Measurements from ENCODE around the gene AKT3. TPM values are rescaled to one million over a fixed set of nuclear protein-coding genes. Genes with fewer than 3 reads are reported as not detected.

Gene AKT3
- total and polyA plus RNA-seq, 2 of the 8 experiments (the other 6 are each of a cell fraction or from before 2014, with no cell fraction given): 6.0 to 36.4 TPM

- Histone ChIP-seq H4K20me1 (replicated peaks in 1 of 2; ENCODE audit: control insufficient read depth in 1 of 2, insufficient read depth in 2 of 2, low read length in 2 of 2) (no peaks in the 10 kb centered on the region), H3K4me2 (ENCODE audit: insufficient read depth in 1 of 2, low read depth in 2 of 2, low read length in 2 of 2) (no peak overlapping the region), H4K8ac (ENCODE audit: extremely low read depth, insufficient read depth, low read length) (no peak overlapping the region), H3K27ac (ENCODE audit: low read depth, low read length) (no peak overlapping the region), H3K56ac (replicated peaks; ENCODE audit: insufficient read length, low read depth, low read length) (no peak overlapping the region), H2BK120ac (replicated peaks; ENCODE audit: low read depth, low read length) (no peak overlapping the region), H3K79me2 (ENCODE audit: control insufficient read depth in 1 of 2, insufficient read depth in 2 of 2, low read length in 2 of 2) (no peaks in the 10 kb centered on the region), H3K9ac (replicated peaks in 1 of 4; ENCODE audit: extremely low read depth in 1 of 4, low read depth in 3 of 4, low read length in 3 of 4) (no peak overlapping the region), H3K4me3 (ENCODE audit: extremely low read depth in 1 of 4, insufficient read depth in 2 of 4, low read depth in 3 of 4, low read length in 4 of 4) (no peak overlapping the region), H3K23me2 (ENCODE audit: low read depth, low read length) (no peaks in the 10 kb centered on the region), H2BK12ac (ENCODE audit: low read depth, low read length) (no peak overlapping the region), H2BK15ac (ENCODE audit: low read length) (no peak overlapping the region), H3K9me3 (ENCODE audit: insufficient read depth in 2 of 2, low read depth in 1 of 2, low read length in 1 of 2) (no peaks in the 10 kb centered on the region), H3K27me3 (replicated peaks in 1 of 4; ENCODE audit: control insufficient read depth in 3 of 4, extremely low read depth in 1 of 4, insufficient read depth in 3 of 4, low read length in 3 of 4) (no peaks in the 10 kb centered on the region), H3K14ac (ENCODE audit: insufficient read length) (no peak overlapping the region), H4K5ac (ENCODE audit: insufficient read length, low read depth, low read length) (no peak overlapping the region), H3K4me1 (replicated peaks in 1 of 4; ENCODE audit: control insufficient read depth in 3 of 4, insufficient read depth in 4 of 4, low read length in 3 of 4) (no peaks in the 10 kb centered on the region), H3K79me1 (ENCODE audit: low read depth, low read length) (peaks cover 2% of the 10 kb centered on the region; the same call in 1 of the 2 replicates), H2BK20ac (ENCODE audit: low read length) (no peak overlapping the region), H3K36me3 (ENCODE audit: control insufficient read depth in 2 of 4, insufficient read depth in 4 of 4, low read length in 3 of 4) (no peaks in the 10 kb centered on the region), H3K23ac (ENCODE audit: insufficient read length) (no peak overlapping the region), H3K18ac (ENCODE audit: extremely low read depth, low read length) (no peak overlapping the region), H2AK5ac (ENCODE audit: low read depth, low read length) (no peak overlapping the region), H2BK5ac (ENCODE audit: low read depth, low read length) (no peak overlapping the region), H3K4ac (replicated peaks; ENCODE audit: insufficient read length, low read depth, low read length) (no peak overlapping the region), H2AFZ (ENCODE audit: low read length) (no peak overlapping the region), H4K91ac (replicated peaks; ENCODE audit: insufficient read length, low read length) (no peak overlapping the region)
- FAIRE-seq (no peak), DNase-seq (ENCODE audit: low read depth in 1 of 2, low spot score in 2 of 2) (no peak)
- WGBS, 2 experiments (ENCODE audit: extremely low coverage in 1 of 2, insufficient coverage in 1 of 2, insufficient read length in 1 of 2, insufficient replicate concordance in 2 of 2, low coverage in 1 of 2, low lambda C conversion rate in 2 of 2, missing lambda C conversion rate in 1 of 2): 81% methylated on average over 3 of the region's 3 CpGs; no CpG with 5 or more reads in 1 of the 2 experiments
- TF ChIP-seq BCL11A (IDR thresholded peaks at IDR 0.05; ENCODE audit: low read depth in 2 of 2, low read length in 2 of 2) (no peak), CHD2 (IDR thresholded peaks at IDR 0.05; ENCODE audit: low read length) (no peak), HDAC6 (IDR thresholded peaks at IDR 0.05; ENCODE audit: low read depth, low read length) (no peak), SRF (IDR thresholded peaks at IDR 0.05; ENCODE audit: low read depth, low read length) (no peak), KDM5A (IDR thresholded peaks at IDR 0.05; ENCODE audit: low read length) (no peak), CREB1 (IDR thresholded peaks at IDR 0.05) (no peak), TAF7 (optimal IDR thresholded peaks at IDR 0.05; ENCODE audit: borderline replicate concordance, low read depth, low read length) (no peak), KDM1A (IDR thresholded peaks at IDR 0.05; ENCODE audit: borderline replicate concordance, low read length) (no peak), JUN (IDR thresholded peaks at IDR 0.05; ENCODE audit: low read depth, low read length) (no peak)
- ChIA-PET CTCF (ENCODE audit: partially characterized antibody) (interaction anchor here (0.5 to 2.1 kb wide), 5 partner anchors 12 to 316 kb away, joined by 3 to 7 read pairs (median 4); no protein-coding TSS in a partner anchor), POLR2A (ENCODE audit: partially characterized antibody) (no interaction called here)
Measured at GRCh38 chr1:243786531-243786930, 63.5 kb downstream of the AKT3 start.

Measured in H1 (cell line).